ENCODE results near the gene FOXP4. TPM values are rescaled to one million over a fixed set of nuclear protein-coding genes. Genes with fewer than 3 reads are reported as not detected.

The FOXP4 gene
- total and polyA plus RNA-seq, 2 experiments from 2014 or later = 1.1 to 3.9 TPM

- no peak overlapping the region for H2AFZ ChIP-seq
- H3K9me3 ChIP-seq (ENCODE audit: low read depth) = no peaks in the 10 kb centered on the region
- in situ Hi-C loops (cut with MboI) = loop anchor here (25.0 kb wide), 1 partner anchor 184 kb away; no protein-coding TSS in a partner anchor
- H3K27me3 ChIP-seq (replicated peaks; ENCODE audit: insufficient read depth) = no peaks in the 10 kb centered on the region
- no peak for DNase-seq
- no peak overlapping the region for H3K27ac ChIP-seq
- no peak for TF ChIP-seq EZH2 (IDR thresholded peaks at IDR 0.05; ENCODE audit: insufficient read depth, poor library complexity, severe bottlenecking)
- TF ChIP-seq EZH2phosphoT487 (IDR thresholded peaks at IDR 0.05; ENCODE audit: insufficient read depth, low read depth) = no peak
- H4K20me1 ChIP-seq (ENCODE audit: insufficient read depth) = no peaks in the 10 kb centered on the region
- H3K4me3 ChIP-seq = no peak overlapping the region
- H3K4me1 ChIP-seq (ENCODE audit: insufficient read depth) = peaks cover 12% of the 10 kb centered on the region
- H3K36me3 ChIP-seq (ENCODE audit: low read depth) = no peaks in the 10 kb centered on the region
- H3K4me2 ChIP-seq (ENCODE audit: unreplicated experiment) = no peak overlapping the region
- H3F3A ChIP-seq (ENCODE audit: insufficient read depth) = peaks cover 9% of the 10 kb centered on the region
- WGBS, 2 experiments (ENCODE audit: low coverage in 1 of 2, low lambda C conversion rate in 2 of 2, missing lambda C conversion rate in 2 of 2) = 89 to 93% methylated on average over 10 of the region's 10 CpGs
- no peaks in the 10 kb centered on the region for H3K79me2 ChIP-seq (ENCODE audit: insufficient read depth)
- no peak overlapping the region for H3K9ac ChIP-seq
- H3K9me2 ChIP-seq (ENCODE audit: insufficient read depth) = no peaks in the 10 kb centered on the region
Observed at GRCh38 chr6:41596096-41596685, 50.0 kb downstream of the FOXP4 start.

- Histone ChIP-seq H3K36me3 (ENCODE audit: low read depth) (no peaks in the 10 kb centered on the region), H3K4me1 (ENCODE audit: insufficient read depth) (peaks cover 12% of the 10 kb centered on the region), H3K9me3 (ENCODE audit: low read depth) (no peaks in the 10 kb centered on the region), H3K79me2 (ENCODE audit: insufficient read depth) (no peaks in the 10 kb centered on the region), H3K9me2 (ENCODE audit: insufficient read depth) (no peaks in the 10 kb centered on the region), H3F3A (ENCODE audit: insufficient read depth) (peaks cover 9% of the 10 kb centered on the region), H2AFZ (no peak overlapping the region), H3K27me3 (replicated peaks; ENCODE audit: insufficient read depth) (no peaks in the 10 kb centered on the region), H3K9ac (no peak overlapping the region), H4K20me1 (ENCODE audit: insufficient read depth) (no peaks in the 10 kb centered on the region), H3K4me3 (no peak overlapping the region), H3K4me2 (ENCODE audit: unreplicated experiment) (no peak overlapping the region), H3K27ac (no peak overlapping the region)
- 96 to 97% methylated on average over 11 of the region's 11 CpGs for WGBS, 2 experiments (ENCODE audit: low coverage in 1 of 2, low lambda C conversion rate in 2 of 2, missing lambda C conversion rate in 2 of 2)
- TF ChIP-seq EZH2 (IDR thresholded peaks at IDR 0.05; ENCODE audit: insufficient read depth, poor library complexity, severe bottlenecking) (no peak), EZH2phosphoT487 (IDR thresholded peaks at IDR 0.05; ENCODE audit: insufficient read depth, low read depth) (no peak)
- in situ Hi-C loops (cut with MboI) = loop anchor here (25.0 kb wide), 1 partner anchor 185 kb away; no protein-coding TSS in a partner anchor
- DNase-seq = no peak
Observed at GRCh38 chr6:41596807-41597206, 50.6 kb downstream of the FOXP4 start.

DNA sequence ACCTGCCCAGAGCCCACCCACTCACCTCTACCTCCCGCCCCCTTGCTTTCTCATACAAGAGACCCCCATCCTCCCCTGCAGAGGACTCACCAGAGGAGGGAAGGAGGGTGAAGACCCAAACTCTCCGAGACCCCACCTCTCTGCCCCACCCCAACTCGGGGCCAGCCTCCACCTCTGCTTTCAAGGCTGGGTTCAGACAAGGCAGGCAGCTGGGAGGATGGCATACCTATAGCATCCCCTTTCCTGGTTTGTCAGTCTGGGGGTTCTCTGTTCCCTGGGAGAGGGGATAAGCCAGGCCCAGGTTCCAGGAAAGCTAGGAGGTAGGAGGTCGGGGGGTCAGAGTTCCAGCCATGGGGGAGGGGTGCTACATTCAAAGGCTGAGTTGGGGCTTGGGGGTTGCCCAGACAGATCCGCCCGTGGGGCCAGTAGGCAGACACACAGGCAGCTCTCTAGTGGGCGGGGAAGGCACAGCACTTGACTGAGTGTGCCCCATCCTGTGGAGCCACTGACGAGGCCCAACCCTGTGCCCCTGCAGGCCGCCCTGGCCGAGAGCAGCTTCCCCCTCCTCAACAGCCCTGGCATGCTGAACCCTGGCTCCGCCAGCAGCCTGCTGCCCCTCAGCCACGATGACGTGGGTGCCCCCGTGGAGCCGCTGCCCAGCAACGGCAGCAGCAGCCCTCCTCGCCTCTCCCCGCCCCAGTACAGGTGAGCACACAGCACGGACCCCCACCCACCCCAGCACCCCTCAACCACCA is 51.2 kb downstream of the FOXP4 start:
- no peaks in the 10 kb centered on the region for H3K9me3 ChIP-seq (ENCODE audit: low read depth)
- no peak for TF ChIP-seq EZH2phosphoT487 (IDR thresholded peaks at IDR 0.05; ENCODE audit: insufficient read depth, low read depth)
- no peak for TF ChIP-seq EZH2 (IDR thresholded peaks at IDR 0.05; ENCODE audit: insufficient read depth, poor library complexity, severe bottlenecking)
- H3K4me1 ChIP-seq (ENCODE audit: insufficient read depth) = peaks cover 12% of the 10 kb centered on the region
- WGBS, 2 experiments (ENCODE audit: low coverage in 1 of 2, low lambda C conversion rate in 2 of 2, missing lambda C conversion rate in 2 of 2) = 91% methylated on average over 9 to 18 of the region's 19 CpGs
- no peaks in the 10 kb centered on the region for H3K79me2 ChIP-seq (ENCODE audit: insufficient read depth)
- H3K9me2 ChIP-seq (ENCODE audit: insufficient read depth) = no peaks in the 10 kb centered on the region
- no peak overlapping the region for H3K4me2 ChIP-seq (ENCODE audit: unreplicated experiment)
- H3K4me3 ChIP-seq = no peak overlapping the region
- H3K36me3 ChIP-seq (ENCODE audit: low read depth) = no peaks in the 10 kb centered on the region
- no peak overlapping the region for H3K9ac ChIP-seq
- H2AFZ ChIP-seq = no peak overlapping the region
- no peak overlapping the region for H3K27ac ChIP-seq
- peaks cover 9% of the 10 kb centered on the region for H3F3A ChIP-seq (ENCODE audit: insufficient read depth)
- no peak for DNase-seq
- in situ Hi-C loops (cut with MboI) = loop anchor here (25.0 kb wide), 1 partner anchor 185 kb away; no protein-coding TSS in a partner anchor
- H3K27me3 ChIP-seq (replicated peaks; ENCODE audit: insufficient read depth) = no peaks in the 10 kb centered on the region
- no peaks in the 10 kb centered on the region for H4K20me1 ChIP-seq (ENCODE audit: insufficient read depth)

- in situ Hi-C loops (cut with MboI) = loop anchor here (25.0 kb wide), 1 partner anchor 186 kb away; no protein-coding TSS in a partner anchor
- Histone ChIP-seq H3K79me2 (ENCODE audit: insufficient read depth) (no peaks in the 10 kb centered on the region), H3K9me3 (ENCODE audit: low read depth) (no peaks in the 10 kb centered on the region), H3K27ac (no peak overlapping the region), H3K9ac (no peak overlapping the region), H3K27me3 (replicated peaks; ENCODE audit: insufficient read depth) (no peaks in the 10 kb centered on the region), H3K9me2 (ENCODE audit: insufficient read depth) (no peaks in the 10 kb centered on the region), H3K36me3 (ENCODE audit: low read depth) (no peaks in the 10 kb centered on the region), H3K4me3 (no peak overlapping the region), H3K4me2 (ENCODE audit: unreplicated experiment) (no peak overlapping the region), H3K4me1 (ENCODE audit: insufficient read depth) (peaks cover 12% of the 10 kb centered on the region), H4K20me1 (ENCODE audit: insufficient read depth) (no peaks in the 10 kb centered on the region), H3F3A (ENCODE audit: insufficient read depth) (peaks cover 7% of the 10 kb centered on the region), H2AFZ (no peak overlapping the region)
- TF ChIP-seq EZH2 (IDR thresholded peaks at IDR 0.05; ENCODE audit: insufficient read depth, poor library complexity, severe bottlenecking) (no peak), EZH2phosphoT487 (IDR thresholded peaks at IDR 0.05; ENCODE audit: insufficient read depth, low read depth) (no peak)
- 91 to 93% methylated on average over 2 to 8 of the region's 8 CpGs for whole genome bisulfite sequencing, 2 experiments (ENCODE audit: low coverage in 1 of 2, low lambda C conversion rate in 2 of 2, missing lambda C conversion rate in 2 of 2)
- DNase-seq = no peak
Observed at GRCh38 chr6:41598670-41599014, 52.5 kb downstream of the FOXP4 start.
